Measurements from ENCODE around the gene RBM18. TPM values are rescaled to one million over a fixed set of nuclear protein-coding genes. Genes with fewer than 3 reads are reported as not detected.

Gene RBM18
- total RNA-seq, 1 donor from 2014 or later, result 16.0 TPM

DNA sequence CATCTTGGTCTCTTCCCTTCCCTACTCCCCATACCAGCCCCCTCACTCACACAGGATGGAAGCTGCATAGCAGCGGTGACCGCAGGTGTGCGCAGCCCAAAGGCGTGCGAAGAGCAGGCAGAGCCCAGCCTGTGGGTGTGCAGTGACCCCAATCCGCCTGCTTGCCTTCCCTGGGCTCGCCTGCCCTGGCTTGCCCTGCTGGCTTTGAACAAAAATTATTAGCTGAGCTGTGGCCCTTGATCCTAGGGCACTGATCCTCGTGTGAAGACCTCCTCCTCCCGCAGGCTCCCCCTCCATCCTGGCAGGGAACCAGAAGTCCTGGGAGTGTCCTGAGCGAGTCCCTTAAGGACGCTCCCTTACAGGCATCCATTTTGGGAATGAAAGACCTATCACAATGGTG, 73.1 kb downstream of the RBM18 start:
- DNase-seq (ENCODE audit: low spot score), result no peak
- no peak for ATAC-seq
- intact Hi-C loops (cut with DNase I), result no loop called here

DNA sequence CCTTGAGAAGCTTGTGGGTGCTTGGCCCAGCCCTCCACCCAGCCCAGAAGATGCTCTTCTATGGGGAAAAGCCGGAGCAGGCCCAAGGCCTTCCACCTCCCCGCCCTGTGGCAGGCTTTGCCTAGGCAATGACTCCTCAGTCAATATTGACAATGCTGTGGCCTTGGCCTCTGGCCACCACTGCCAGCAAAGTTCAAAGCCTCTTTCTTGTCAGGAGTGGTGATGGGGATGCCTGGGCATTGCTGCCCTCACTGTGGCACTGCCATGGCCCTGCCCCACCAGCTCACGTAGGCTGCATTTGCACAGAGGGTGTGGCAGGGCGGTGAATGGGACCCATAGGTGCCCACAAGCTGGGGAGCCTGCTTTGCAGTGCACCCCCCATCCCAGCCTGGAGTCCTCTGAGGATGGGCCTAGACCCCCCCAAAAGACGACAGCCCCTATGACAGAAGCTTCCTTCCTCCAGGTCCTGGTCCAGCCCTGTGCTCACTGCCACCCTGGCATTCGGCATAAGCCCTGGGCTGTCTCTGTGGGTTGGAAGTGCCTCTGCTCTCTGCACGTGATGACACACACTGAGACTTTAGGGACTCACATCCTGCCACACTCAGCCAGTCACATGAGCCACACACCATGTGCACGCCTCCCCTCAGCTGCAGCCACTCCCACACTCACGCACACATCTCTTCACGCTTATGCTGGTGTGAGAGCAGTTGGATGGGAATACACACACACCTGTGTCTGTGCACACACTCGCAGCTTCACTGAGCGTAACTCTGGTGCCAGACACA, 73.9 kb downstream of the RBM18 start:
- no peak for DNase-seq (ENCODE audit: low spot score)
- ATAC-seq, result no peak
- intact Hi-C loops (cut with DNase I), result no loop called here

DNA sequence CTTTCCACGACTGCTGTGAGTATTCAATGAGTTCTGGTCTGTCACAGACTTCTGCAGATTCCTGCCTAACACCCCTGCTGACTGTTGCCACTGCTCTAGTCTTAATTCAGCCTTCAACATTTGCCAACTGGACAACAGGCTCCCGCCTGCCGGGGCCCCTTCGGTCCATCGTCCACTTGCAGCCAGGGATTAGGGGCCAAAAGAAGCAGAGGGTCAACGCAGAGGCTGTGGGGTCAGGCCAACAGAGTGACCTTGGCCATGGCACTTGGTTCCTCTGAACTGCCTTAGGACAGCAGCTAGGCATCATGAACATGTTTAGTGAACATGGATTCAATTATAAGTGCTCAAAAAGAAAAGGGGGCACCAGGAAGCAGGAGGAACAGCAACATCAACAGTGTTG, 76.3 kb downstream of the RBM18 start:
- DNase-seq (ENCODE audit: low spot score) (no peak), ATAC-seq (no peak)
- intact Hi-C loops (cut with DNase I), result no loop called here

Other genes with a start within 250 kb of the RBM18 start
- gene TTLL11, start 171.5 kb downstream of the RBM18 start, total RNA-seq, result 14.2 TPM
- 31.9 TPM for gene NDUFA8, start 105.1 kb downstream of the RBM18 start, total RNA-seq
- not detected for gene MORN5, start 104.9 kb downstream of the RBM18 start, total RNA-seq
- gene LHX6, start 35.9 kb downstream of the RBM18 start, total RNA-seq, result 11.5 TPM
- 25.9 TPM for gene MRRF, start within 50 bp of the RBM18 start, total RNA-seq
- gene PTGS1, start 106.2 kb upstream of the RBM18 start, total RNA-seq, result 6.0 TPM
- not detected for gene OR1J1, start 213.1 kb upstream of the RBM18 start, total RNA-seq
- gene OR1J2, start 246.0 kb upstream of the RBM18 start, total RNA-seq, result not detected

Measured in sciatic nerve (tissue), 2 donors.